HG02885 (cell line): Measurements from ENCODE around the gene SLC6A20.

Source experiments
- ATAC-seq: cut with Tn5 transposase; IDR thresholded peaks from one replicate; pipeline ENCODE4 v1.9.1; 2021; ENCODE audit warnings: mild to moderate bottlenecking; ENCODE audit not compliant: unreplicated experiment, poor library complexity

SLC6A20 gene

DNA sequence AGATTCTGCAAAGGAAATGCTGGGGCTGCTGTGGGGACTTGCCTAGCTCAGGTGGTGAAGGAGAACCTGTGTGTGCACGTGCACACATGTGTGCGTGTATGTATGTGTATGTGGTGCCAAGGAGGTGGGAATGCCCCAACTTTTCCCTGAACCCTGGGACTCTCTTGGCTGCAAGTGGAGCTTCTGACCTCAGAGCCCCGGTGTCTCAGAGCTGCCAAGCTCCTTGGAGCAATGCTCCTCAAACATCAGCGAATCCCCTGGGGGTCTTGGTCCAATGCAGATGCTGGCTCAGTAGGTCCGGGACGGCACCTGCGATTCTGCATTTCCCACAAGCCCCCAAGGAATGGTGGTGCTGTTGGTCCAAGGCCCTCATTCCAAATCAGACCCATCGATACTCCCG, 5.8 kb upstream of the SLC6A20 start:
- no peak for ATAC-seq

DNA sequence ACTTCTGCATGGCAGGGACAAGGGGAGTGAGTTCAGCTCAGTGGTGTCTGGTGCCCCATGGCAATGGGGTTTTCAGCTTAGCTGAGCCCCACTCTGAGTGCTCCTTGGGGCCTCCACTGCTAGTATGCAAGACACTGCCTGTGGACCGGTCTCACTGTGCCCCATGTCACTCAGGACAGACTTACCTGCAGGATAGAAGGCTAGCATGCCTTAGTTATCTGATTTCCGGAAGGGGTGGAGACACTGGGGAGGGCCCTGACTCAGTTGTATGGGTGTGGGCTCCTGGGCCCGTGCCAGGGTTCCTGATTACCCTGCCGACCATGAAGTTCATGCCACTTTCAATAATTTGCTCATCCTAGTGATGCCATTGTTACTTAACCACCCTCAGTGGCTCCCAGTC, 4.3 kb upstream of the SLC6A20 start:
- ATAC-seq = no peak

DNA sequence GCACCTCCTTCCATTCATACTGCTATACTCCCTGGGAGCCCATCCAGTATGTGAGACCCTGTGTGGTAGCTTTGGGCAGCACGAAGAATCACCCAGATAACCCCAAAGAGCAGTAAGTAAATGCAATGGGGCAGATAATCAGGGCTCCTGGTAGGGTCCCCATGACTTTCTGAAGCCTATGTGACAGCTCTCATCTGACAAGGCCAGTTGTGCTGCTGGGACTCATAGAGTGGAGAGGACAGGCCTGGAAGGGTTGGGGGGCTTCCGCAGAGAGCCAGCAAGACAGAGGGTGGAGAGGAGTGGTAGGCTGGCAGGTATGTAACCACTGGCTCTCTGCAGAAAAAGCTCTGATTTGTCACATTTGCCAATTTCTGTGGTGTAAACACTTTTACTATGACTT, 3.2 kb upstream of the SLC6A20 start:
- no peak for ATAC-seq

DNA sequence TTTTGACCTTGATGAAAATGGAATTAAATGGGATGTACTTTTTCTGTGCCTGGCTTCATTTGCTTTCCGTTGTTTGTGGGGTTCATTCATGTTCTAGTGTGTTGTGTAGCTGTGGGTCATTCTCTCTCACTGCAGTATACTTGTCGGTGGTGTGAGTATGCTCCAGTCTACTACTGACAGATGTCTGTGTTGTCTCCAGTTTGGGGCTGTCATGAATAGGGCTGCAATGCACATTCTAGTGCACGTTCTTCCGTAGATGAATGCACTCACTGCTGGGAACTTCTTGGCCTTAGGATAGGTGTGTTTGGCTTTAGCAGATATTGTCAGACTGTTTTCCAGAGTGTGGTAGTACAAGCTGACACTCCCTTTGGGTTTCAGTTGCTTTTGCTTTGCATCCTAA, 1.7 kb upstream of the SLC6A20 start:
- no peak for ATAC-seq

DNA sequence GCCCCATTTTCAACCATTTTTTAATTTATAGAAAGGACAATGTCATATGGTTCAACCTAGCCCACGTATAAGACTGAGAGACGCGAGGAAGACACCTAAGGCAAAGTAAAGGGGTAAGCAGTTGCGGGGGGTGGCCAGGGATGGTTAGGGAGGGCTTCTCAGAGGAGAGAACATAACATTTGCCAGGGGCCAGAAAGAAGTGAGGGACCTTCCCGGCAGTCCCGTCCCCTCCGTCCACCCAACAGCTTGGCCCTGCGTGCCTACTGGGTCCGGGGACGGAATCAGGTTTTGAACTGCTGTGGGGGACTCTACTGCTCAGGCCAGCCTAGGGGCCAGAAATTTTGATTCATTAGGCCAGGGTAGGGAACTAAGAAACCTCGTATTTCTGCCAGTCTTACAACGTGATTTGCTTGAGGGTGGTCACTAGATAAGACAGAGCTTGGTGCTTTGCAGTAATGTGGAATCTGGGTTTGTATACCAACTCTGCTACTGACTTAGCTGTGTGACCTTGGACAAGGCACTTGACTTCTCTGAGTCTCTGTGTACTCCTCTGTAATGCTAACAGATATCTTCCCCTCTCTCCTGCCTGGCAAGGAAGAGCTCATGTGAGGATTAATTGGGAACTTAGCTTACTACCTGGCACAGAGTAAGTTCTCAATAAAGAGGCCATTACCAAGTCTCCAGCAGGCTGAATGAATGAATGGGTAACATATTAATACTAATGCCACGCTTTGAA, 734 bp upstream of the SLC6A20 start:
- no peak for ATAC-seq

DNA sequence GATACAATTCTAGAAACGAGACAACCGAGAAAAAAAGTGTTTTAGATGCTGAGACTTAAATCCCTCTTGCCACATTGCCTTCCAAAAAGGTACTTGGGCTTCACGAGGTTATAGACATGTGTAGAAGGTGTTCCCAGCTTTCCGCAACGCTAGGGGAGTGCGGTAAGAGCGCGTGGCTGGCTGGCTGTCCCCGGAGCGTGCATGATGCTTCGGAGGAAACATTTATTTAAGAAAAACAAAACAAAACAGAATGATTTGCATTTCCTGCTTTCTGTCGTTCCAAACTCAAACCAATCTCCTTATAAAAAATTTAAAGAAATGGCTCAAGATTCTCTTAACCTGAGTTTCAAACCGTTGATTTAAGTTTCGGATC, 841 bp downstream of the SLC6A20 start:
- no peak for ATAC-seq

DNA sequence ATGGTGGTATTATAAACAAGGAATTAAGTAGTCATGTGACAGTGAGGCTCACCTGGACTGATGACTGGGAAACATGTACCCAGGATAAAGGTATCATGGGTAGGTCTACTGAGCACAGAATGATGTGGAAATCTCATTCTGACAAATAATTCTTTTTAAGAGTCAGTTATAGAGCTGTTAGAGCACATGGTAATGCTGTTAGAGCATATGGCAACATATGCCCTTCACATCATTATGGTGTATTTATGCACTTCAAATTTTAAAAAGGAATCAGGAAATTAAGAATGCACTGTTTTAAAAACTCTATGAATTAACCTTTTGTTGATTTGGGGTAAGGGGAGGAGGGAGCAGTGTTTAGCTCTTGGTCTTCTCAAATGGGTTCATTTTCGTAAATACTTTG, 1.7 kb downstream of the SLC6A20 start:
- ATAC-seq = no peak

DNA sequence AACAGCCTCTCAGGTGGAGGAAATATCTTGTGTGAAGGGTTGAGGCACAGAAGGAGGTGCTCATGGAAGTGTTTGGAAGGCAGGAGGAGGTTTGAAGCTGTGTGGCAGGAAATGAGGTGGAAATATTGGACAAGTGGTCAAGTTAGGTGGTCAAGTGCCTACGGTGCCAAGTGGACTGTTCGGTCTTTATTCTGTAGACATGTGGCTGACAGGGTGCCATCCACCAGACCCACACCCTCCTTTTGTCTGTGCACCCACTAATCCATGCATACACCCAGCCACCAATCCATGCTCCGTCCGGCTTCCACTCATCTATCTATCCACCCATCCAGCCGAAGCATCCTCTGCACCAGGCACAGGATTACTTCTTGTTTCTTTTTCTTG, 2.2 kb downstream of the SLC6A20 start:
- ATAC-seq = no peak

- ATAC-seq = no peak
Measured at GRCh38 chr3:45793482-45794176, 2.7 kb downstream of the SLC6A20 start.

DNA sequence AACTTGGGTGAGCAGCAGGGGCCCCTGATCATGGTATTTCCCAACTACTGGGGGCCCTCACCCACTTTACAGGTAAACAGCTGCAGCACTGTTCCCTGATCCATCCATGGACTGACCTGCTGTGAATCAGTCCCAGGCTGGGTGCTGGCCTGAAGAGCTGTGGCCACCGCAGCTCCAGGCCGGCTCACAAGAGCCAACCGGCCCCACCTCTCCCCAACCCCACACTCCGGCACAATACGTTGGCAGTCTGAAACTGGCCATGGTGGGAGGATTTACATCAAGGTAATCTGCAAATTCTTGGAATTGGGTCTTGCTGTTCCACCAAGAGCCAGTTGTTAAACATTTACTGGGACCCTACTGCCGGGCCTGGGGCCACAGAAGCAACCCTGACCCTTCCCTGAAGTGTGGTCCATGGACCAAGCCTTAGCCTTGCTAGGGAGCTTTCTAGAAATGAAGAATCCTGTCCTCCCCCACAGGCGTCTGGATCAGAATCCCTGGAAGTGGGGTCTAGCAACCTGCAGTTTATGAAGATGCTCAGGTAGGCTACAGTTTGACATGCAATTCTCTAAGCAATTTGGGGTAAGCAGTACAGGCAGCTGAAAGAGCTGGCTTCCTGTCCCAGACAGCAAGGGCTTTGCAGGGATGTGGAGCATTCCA, 3.7 kb downstream of the SLC6A20 start:
- ATAC-seq = no peak

GRCh38 chr3:45792036-45792435, 4.3 kb downstream of the SLC6A20 start:
- ATAC-seq = no peak

DNA sequence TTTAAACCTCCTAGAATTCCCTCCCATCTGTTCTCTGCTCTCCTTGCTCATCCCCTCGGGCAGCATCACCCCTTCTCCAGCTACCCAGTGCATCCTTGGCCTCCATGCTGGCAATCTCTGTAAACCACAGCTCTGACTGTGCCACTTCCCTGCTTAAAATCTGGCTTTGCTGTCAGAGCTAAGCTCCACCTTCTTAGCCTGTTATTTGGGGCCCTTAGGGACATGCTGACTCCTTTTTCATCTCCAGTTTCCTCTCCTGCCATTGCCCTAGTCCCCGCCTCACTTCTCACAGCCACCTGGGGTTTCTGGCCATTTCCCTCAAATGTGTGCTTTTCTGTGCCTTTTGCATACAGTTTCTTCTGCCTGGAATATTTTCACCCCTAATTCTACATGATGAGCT, 5.7 kb downstream of the SLC6A20 start:
- ATAC-seq = no peak

GRCh38 chr3:45789235-45789812, 7.0 kb downstream of the SLC6A20 start:
- no peak for ATAC-seq

DNA sequence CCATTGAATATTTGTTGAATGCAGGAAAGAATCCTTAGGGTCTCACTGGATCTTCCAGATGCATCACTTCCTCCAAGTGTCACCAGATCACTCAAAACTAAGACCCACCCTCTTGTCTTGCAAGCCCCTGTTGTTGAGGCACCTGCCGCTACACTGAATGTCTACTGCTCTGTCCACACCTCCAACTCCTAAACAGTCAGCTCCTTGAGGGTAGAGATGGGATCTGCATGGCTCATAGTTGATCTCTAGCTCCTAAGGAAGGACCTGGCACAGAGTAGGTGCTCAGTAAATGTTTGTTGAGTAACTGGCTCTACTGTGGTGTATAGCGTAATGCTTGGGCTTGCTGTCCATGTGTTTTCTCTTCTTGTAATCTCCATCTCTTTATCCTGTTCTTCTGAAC, 8.8 kb downstream of the SLC6A20 start:
- ATAC-seq = no peak

GRCh38 chr3:45786801-45787495, 9.4 kb downstream of the SLC6A20 start:
- no peak for ATAC-seq

DNA sequence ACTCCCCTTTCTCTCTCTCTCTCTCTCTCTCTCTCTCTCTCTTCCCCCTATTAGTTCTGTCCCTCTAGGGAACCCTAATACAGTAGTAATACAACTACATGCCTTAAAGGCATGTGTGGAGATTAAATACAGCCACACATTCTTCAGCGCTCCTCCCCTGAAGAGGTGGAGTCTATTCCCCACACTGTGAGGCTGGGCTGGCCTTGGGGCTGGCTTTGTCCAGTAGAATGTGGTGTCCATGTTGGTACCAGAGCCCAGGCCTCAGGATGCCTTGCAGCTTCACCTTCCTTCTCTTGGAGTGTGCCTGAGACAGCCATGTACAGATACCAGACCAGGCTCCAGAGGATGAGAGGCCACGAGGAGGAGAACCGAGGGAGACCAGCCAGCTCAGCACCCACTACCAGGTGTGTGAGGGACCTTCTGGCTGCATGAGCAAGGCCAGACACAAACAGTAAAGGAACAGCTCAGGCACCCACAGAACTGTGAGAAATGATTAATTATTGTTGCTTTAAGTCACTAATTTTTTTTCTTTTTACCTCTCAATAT, 10.7 kb downstream of the SLC6A20 start:
- no peak for ATAC-seq

GRCh38 chr3:45783667-45784066, 12.7 kb downstream of the SLC6A20 start:
- ATAC-seq = no peak

- no peak for ATAC-seq
Measured at GRCh38 chr3:45782381-45782780, 14.0 kb downstream of the SLC6A20 start.

GRCh38 chr3:45781841-45782240, 14.5 kb downstream of the SLC6A20 start:
- ATAC-seq = no peak

DNA sequence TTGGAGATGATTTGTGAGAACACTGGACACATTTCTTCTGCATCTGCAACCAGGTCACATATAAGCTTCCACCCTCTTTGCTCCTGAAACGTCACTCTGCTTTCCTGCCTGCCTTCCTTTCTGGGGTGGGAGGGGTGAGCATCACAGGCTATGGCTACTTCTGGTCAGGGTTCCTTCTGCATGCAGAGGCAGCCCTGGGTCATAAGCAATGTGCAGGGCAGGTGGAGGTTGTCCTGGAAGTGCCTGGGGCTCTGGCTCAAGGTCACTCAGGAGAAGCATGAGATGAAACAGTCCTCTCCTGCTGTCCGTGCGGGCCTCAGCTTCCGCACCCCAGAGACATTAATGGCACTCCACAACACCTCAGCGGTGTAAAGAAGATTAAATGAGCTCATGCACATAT, 15.1 kb downstream of the SLC6A20 start:
- ATAC-seq = no peak
